ENCODE data around the gene AFAP1L1.

- TF ChIP-seq EZH2 (optimal IDR thresholded peaks at IDR 0.05; ENCODE audit: low read depth, low read length) (no peak), EZH2phosphoT487 (IDR thresholded peaks at IDR 0.05; ENCODE audit: low read length) (no peak)
- TF ChIP-seq, protein P1, sequence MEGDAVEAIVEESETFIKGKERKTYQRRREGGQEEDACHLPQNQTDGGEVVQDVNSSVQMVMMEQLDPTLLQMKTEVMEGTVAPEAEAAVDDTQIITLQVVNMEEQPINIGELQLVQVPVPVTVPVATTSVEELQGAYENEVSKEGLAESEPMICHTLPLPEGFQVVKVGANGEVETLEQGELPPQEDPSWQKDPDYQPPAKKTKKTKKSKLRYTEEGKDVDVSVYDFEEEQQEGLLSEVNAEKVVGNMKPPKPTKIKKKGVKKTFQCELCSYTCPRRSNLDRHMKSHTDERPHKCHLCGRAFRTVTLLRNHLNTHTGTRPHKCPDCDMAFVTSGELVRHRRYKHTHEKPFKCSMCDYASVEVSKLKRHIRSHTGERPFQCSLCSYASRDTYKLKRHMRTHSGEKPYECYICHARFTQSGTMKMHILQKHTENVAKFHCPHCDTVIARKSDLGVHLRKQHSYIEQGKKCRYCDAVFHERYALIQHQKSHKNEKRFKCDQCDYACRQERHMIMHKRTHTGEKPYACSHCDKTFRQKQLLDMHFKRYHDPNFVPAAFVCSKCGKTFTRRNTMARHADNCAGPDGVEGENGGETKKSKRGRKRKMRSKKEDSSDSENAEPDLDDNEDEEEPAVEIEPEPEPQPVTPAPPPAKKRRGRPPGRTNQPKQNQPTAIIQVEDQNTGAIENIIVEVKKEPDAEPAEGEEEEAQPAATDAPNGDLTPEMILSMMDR (IDR thresholded peaks at IDR 0.05; ENCODE audit: low read length), result no peak
Measured at GRCh38 chr5:149358868-149359495, 87.3 kb downstream of the AFAP1L1 start.
